HepG2 (cell line): ENCODE measurements around the gene APC2. TPM values are rescaled to one million over a fixed set of nuclear protein-coding genes. Genes with fewer than 3 reads are reported as not detected.

Experiments used
- ATAC-seq: fragments of 200-7000 bp; cut with Tn5 transposase; 3 replicates; pipeline ENCODE4 v1.9.1; 2020; ENCODE audit warnings: mild to moderate bottlenecking, moderate library complexity
- BruUV-seq: library from RNA; stranded (reverse); fragments of 400-500 nt; replicated peaks from 2 replicates; lab custom pipeline; 2021; lab: Mats Ljungman, UMichigan
- CTCF ChIA-PET: fragments of 300-600 bp; formaldehyde crosslinking; extraction: SDS; loops from one replicate; lab custom pipeline; 2021; ENCODE audit warnings: low total read pairs, inconsistent platforms, low intra/inter-chr PET ratio; lab: Yijun Ruan, JAX
- POLR2A ChIA-PET: fragments of 350-600 bp; sonication (Branson Sonifier 250); formaldehyde crosslinking; loops from one replicate; lab custom pipeline; 2020; ENCODE audit warnings: antibody characterized with exemption, inconsistent platforms; lab: Yijun Ruan, JAX
- DNase-seq: peaks from one replicate; pipeline ENCODE4 v3.0.0-alpha.2; 2015; ENCODE audit warnings: low spot score
- FAIRE-seq: peaks from 3 replicates; lab custom pipeline; 2011; peaks lifted over from hg19 to GRCh38; lab: Jason Lieb, UNC
- H2AFZ ChIP-seq: one replicate; pipeline ENCODE4 v1.6.1; 2011; ENCODE audit warnings: low read length, inconsistent platforms
- H3K27ac ChIP-seq: fragments of 300-600 bp; 3 replicates; pipeline ENCODE4 v1.8.0; 2011; ENCODE audit warnings: mixed run types, mild to moderate bottlenecking, mixed read lengths, low read length, inconsistent platforms; ENCODE audit not compliant: insufficient read depth; ENCODE audit errors: extremely low read length
- H3K27me3 ChIP-seq, 2 experiments: fragments of 200-600 bp in 1 of 2; 2 replicates in 1 of 2; 3 replicates in 1 of 2; pipeline versions ENCODE4 v1.6.0 to v1.8.0; 2011; ENCODE audit warnings: low read length in 2 of 2, mild to moderate bottlenecking in 2 of 2, moderate library complexity in 2 of 2, inconsistent platforms in 1 of 2; ENCODE audit not compliant: insufficient read depth in 2 of 2, control insufficient read depth in 1 of 2
- H3K36me3 ChIP-seq, 2 experiments: fragments of 200-600 bp in 1 of 2; replicated peaks in 1 of 2; 2 replicates in 1 of 2; 3 replicates in 1 of 2; pipeline versions ENCODE4 v1.5.1 to v1.8.0; 2011; ENCODE audit warnings: low read length in 2 of 2, inconsistent platforms in 1 of 2; ENCODE audit not compliant: insufficient read depth in 2 of 2, control insufficient read depth in 1 of 2
- H3K4me1 ChIP-seq: 2 replicates; pipeline ENCODE4 v1.5.1; 2012; ENCODE audit warnings: low read length, inconsistent platforms; ENCODE audit not compliant: insufficient read depth
- H3K4me2 ChIP-seq: 2 replicates; pipeline ENCODE4 v1.6.0; 2011; ENCODE audit warnings: low read depth, low read length, inconsistent platforms
- H3K4me3 ChIP-seq, 3 experiments: fragments of 200-600 bp in 1 of 3; sonication (generic), shearing (Covaris generic) in 1 of 3; replicated peaks in 1 of 3; 2 replicates each; pipeline ENCODE4 v1.5.1; 2011 to 2016; ENCODE audit warnings: low read length in 3 of 3, inconsistent platforms in 2 of 3, low read depth in 2 of 3, mild to moderate bottlenecking in 2 of 3, control low read depth in 1 of 3, mixed read lengths in 1 of 3; ENCODE audit not compliant: insufficient read depth in 1 of 3
- H3K79me2 ChIP-seq: one replicate; pipeline ENCODE4 v1.6.1; 2011; ENCODE audit warnings: low read length, inconsistent platforms; ENCODE audit not compliant: insufficient read depth
- H3K9ac ChIP-seq: 2 replicates; pipeline ENCODE4 v1.6.0; 2011; ENCODE audit warnings: mild to moderate bottlenecking, low read depth, low read length, inconsistent platforms; ENCODE audit not compliant: insufficient read depth
- H3K9me3 ChIP-seq: 2 replicates; pipeline ENCODE4 v1.5.1; 2012; ENCODE audit warnings: mild to moderate bottlenecking, low read length
- H4K20me1 ChIP-seq: 2 replicates; pipeline ENCODE4 v1.6.0; 2011; ENCODE audit warnings: inconsistent platforms, mild to moderate bottlenecking, low read length, moderate library complexity; ENCODE audit not compliant: insufficient read depth
- ATF3 ChIP-seq: sonication (generic); formaldehyde crosslinking; IDR thresholded peaks from 2 replicates; pipeline ENCODE4 v1.4.0; 2020; ENCODE audit warnings: missing genetic modification reagents
- CREB1 ChIP-seq, 2 experiments: fragments of 450-650 bp in 1 of 2; IDR thresholded peaks; 2 replicates each; pipeline ENCODE4 v1.6.1; 2016 to 2017; ENCODE audit warnings: control low read depth in 1 of 2, mild to moderate bottlenecking in 1 of 2, missing compliant biosample characterization in 1 of 2, missing genetic modification characterization in 1 of 2
- HMGXB4 ChIP-seq, 2 experiments: sonication (generic) in 1 of 2; formaldehyde crosslinking in 1 of 2; IDR thresholded peaks; 2 replicates each; pipeline versions ENCODE4 v1.4.0 to v1.6.1; 2018 to 2020; ENCODE audit warnings: missing genetic modification reagents in 2 of 2, borderline replicate concordance in 1 of 2, low read depth in 1 of 2, mild to moderate bottlenecking in 1 of 2, missing biosample characterization in 1 of 2
- HNRNPLL ChIP-seq: fragments of 200-400 bp; formaldehyde crosslinking; IDR thresholded peaks from 2 replicates; pipeline ENCODE4 v1.6.1; 2017; ENCODE audit warnings: mild to moderate bottlenecking, low read depth, low read length; ENCODE audit not compliant: poor library complexity, severe bottlenecking
- MAFG ChIP-seq: sonication (generic); formaldehyde crosslinking; IDR thresholded peaks from 2 replicates; pipeline ENCODE4 v1.5.1; 2020; ENCODE audit warnings: mild to moderate bottlenecking, missing genetic modification reagents
- MTERF4 ChIP-seq: sonication (generic); formaldehyde crosslinking; IDR thresholded peaks from 2 replicates; pipeline ENCODE4 v1.8.0; 2023; ENCODE audit warnings: mild to moderate bottlenecking, missing genetic modification reagents
- PLRG1 ChIP-seq: fragments of 450-650 bp; conservative IDR thresholded peaks from 2 replicates; pipeline ENCODE4 v1.6.1; 2016
- SNAPC2 ChIP-seq: sonication (generic); formaldehyde crosslinking; IDR thresholded peaks from 2 replicates; pipeline ENCODE4 v1.8.1; 2022; ENCODE audit warnings: mild to moderate bottlenecking, missing genetic modification reagents
- SP140L ChIP-seq: sonication (generic); formaldehyde crosslinking; IDR thresholded peaks from 2 replicates; pipeline ENCODE4 v1.4.0; 2020; ENCODE audit warnings: missing genetic modification reagents, borderline replicate concordance
- TEAD2 ChIP-seq: sonication (generic); formaldehyde crosslinking; IDR thresholded peaks from 2 replicates; pipeline ENCODE4 v1.9.0; 2021; ENCODE audit warnings: missing genetic modification reagents
- TGIF2 ChIP-seq: IDR thresholded peaks from 2 replicates; pipeline ENCODE4 v1.6.1; 2016; ENCODE audit warnings: control low read depth, missing compliant biosample characterization
- ZBTB42 ChIP-seq: sonication (generic); formaldehyde crosslinking; IDR thresholded peaks from 2 replicates; pipeline ENCODE4 v1.5.0; 2020; ENCODE audit warnings: mild to moderate bottlenecking, missing genetic modification reagents
- ZBTB7B ChIP-seq: sonication (generic); formaldehyde crosslinking; IDR thresholded peaks from 2 replicates; pipeline ENCODE4 v1.4.0; 2020; ENCODE audit warnings: missing genetic modification reagents
- ZNF709 ChIP-seq: sonication (generic); formaldehyde crosslinking; IDR thresholded peaks from 2 replicates; pipeline ENCODE4 v1.5.0; 2020; ENCODE audit warnings: mild to moderate bottlenecking, missing genetic modification reagents
- ZNF782 ChIP-seq: sonication (generic); formaldehyde crosslinking; IDR thresholded peaks from 2 replicates; pipeline ENCODE4 v1.4.0; 2020; ENCODE audit warnings: missing genetic modification reagents, mild to moderate bottlenecking, borderline replicate concordance
- WGBS: methylation state at CpG from one replicate; pipeline ENCODE4 v1.1.6; 2017; ENCODE audit warnings: low lambda C conversion rate; 5-methylcytosine and 5-hydroxymethylcytosine counted together
- in situ Hi-C: cut with HindIII; loops from 2 replicates; pipeline ENCODE4 v1.10.0; 2017; ENCODE audit warnings: low pct_unique_long_range_greater_than_20kb; ENCODE audit not compliant: extremely low pct_ligation_motif_present
- intact Hi-C: fragments of 100-400 bp; cut with micrococcal nuclease; formaldehyde crosslinking; loops from one replicate; pipeline ENCODE4 v1.10.0; 2022; ENCODE audit not compliant: unreplicated experiment
- polyA plus RNA-seq, 8 experiments: library from polyadenylated mRNA; depleted of rRNA in 3 of 8; stranded (reverse) in 7 of 8; unstranded in 1 of 8; fragments of >200 nt; fragmentation: Illumina TruSeq in 4 of 8; extraction: Trizol in 4 of 8; gene quantifications; 2 replicates each; pipeline versions ENCODE4 v1.2.1 to v1.2.3, GENCODE V29; 2011 to 2016; ENCODE audit warnings: low read depth in 4 of 8, missing spikeins in 1 of 8, mixed read lengths in 1 of 8; ENCODE audit not compliant: insufficient read depth in 1 of 8
- total RNA-seq, 5 experiments: library from RNA; depleted of rRNA; stranded (reverse); fragments of >200 nt; fragmentation: Illumina TruSeq; extraction: Trizol; gene quantifications; 2 replicates each; pipeline ENCODE4 v1.2.3, GENCODE V29; 2016; ENCODE audit warnings: low read depth in 1 of 5
- TF ChIP-seq, protein P1 (sequence below): sonication (generic); formaldehyde crosslinking; IDR thresholded peaks from 2 replicates; pipeline ENCODE4 v1.5.1; 2020; ENCODE audit warnings: mild to moderate bottlenecking, missing genetic modification reagents

APC2 gene
- total and polyA plus RNA-seq, 2 of the 13 experiments (the other 11 are each of a cell fraction or from before 2014, with no cell fraction given): 0.08 to 0.22 TPM

GRCh38 chr19:1425902-1426301, 24.0 kb upstream of the APC2 start (continued):
- TF ChIP-seq SNAPC2 (CRISPR knock-in tag) (no peak), CREB1 (IDR thresholded peaks at IDR 0.05) (no peak), CREB1 (CRISPR knock-in tag; IDR thresholded peaks at IDR 0.05) (no peak), HMGXB4 (CRISPR knock-in tag; IDR thresholded peaks at IDR 0.05; ENCODE audit: borderline replicate concordance in 1 of 2, low read depth in 1 of 2) (no peak), TEAD2 (CRISPR knock-in tag) (no peak), MAFG (no peak)

DNA sequence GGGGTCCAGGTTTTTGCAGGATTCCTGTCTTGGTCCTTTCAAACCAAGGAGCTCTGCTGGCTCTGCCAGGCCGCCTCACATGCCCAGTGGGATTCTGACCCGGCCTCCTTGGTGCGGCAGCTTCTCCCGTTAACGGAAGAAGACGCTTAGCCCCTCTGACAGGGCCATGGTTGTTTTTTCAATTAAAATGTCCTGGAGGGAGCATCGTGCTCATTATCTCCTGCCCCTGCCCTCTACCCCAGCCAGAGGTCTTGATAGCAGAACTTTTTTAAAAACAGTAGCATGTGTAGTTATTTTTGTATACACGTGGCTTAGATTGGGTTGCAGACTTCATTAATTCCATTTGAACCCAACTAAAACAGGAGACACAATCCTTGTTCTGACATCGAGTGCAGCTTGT, 23.2 kb upstream of the APC2 start:
- no peak overlapping the region for H3K27ac ChIP-seq
- FAIRE-seq (no peak), DNase-seq (no peak), ATAC-seq (no peak)
- WGBS: 97% methylated on average over 9 of the region's 9 CpGs
- H3K4me2 ChIP-seq: no peak overlapping the region
- no peak overlapping the region for H3K4me3 ChIP-seq
- in situ Hi-C loops (no loop called here), intact Hi-C loops (no loop called here)
- no peak overlapping the region for H3K9ac ChIP-seq
- H3K9me3 ChIP-seq: no peaks in the 10 kb centered on the region
- no peaks in the 10 kb centered on the region for H3K27me3 ChIP-seq
- H3K79me2 ChIP-seq: peaks cover 29% of the 10 kb centered on the region
- peaks cover 39% of the 10 kb centered on the region for H3K4me1 ChIP-seq
- peaks cover 26 to 72% of the 10 kb centered on the region in 2 experiments for H3K36me3 ChIP-seq
- POLR2A ChIA-PET: no interaction called here
- BruUV-seq: no TSS peak
- CTCF ChIA-PET: no interaction called here
- peaks cover 15% of the 10 kb centered on the region for H4K20me1 ChIP-seq
- no peak overlapping the region for H2AFZ ChIP-seq
- TF ChIP-seq TGIF2: no peak
- TF ChIP-seq HNRNPLL: no peak
- TF ChIP-seq, protein P1, sequence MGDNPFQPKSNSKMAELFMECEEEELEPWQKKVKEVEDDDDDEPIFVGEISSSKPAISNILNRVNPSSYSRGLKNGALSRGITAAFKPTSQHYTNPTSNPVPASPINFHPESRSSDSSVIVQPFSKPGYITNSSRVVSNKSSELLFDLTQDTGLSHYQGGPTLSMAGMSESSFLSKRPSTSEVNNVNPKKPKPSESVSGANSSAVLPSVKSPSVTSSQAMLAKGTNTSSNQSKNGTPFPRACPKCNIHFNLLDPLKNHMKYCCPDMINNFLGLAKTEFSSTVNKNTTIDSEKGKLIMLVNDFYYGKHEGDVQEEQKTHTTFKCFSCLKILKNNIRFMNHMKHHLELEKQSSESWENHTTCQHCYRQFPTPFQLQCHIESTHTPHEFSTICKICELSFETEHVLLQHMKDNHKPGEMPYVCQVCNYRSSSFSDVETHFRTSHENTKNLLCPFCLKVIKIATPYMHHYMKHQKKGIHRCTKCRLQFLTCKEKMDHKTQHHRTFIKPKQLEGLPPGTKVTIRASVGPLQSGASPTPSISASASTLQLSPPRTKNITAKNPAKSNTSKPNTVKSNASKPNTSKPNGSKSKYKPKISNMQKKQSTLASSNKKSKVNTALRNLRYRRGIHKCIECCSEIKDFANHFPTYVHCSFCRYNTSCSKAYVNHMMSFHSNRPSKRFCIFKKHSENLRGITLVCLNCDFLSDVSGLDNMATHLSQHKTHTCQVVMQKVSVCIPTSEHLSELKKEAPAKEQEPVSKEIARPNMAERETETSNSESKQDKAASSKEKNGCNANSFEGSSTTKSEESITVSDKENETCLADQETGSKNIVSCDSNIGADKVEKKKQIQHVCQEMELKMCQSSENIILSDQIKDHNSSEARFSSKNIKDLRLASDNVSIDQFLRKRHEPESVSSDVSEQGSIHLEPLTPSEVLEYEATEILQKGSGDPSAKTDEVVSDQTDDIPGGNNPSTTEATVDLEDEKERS: no peak
- no peak for TF ChIP-seq ZNF709 (CRISPR knock-in tag)
- no peak for TF ChIP-seq SP140L (CRISPR knock-in tag)
- TF ChIP-seq MTERF4 (CRISPR knock-in tag): no peak
- TF ChIP-seq ZBTB7B (CRISPR knock-in tag): no peak
- no peak for TF ChIP-seq PLRG1
- TF ChIP-seq ZNF782: no peak
- TF ChIP-seq ATF3 (CRISPR knock-in tag): no peak
- TF ChIP-seq ZBTB42 (CRISPR knock-in tag): no peak
